GM06990 (cell line): ENCODE measurements around the gene BLID.

ENCODE experiments used
- DNase-seq: peaks from one replicate; pipeline ENCODE4 v3.0.0-alpha.2; 2011; ENCODE audit not compliant: insufficient read length; ENCODE audit errors: extremely low read depth
- H3K27me3 ChIP-seq: replicated peaks from 2 replicates; pipeline ENCODE4 v1.6.0; 2011; ENCODE audit warnings: low read length; ENCODE audit not compliant: control insufficient read depth, insufficient read depth
- H3K36me3 ChIP-seq: 2 replicates; pipeline ENCODE4 v1.5.1; 2011; ENCODE audit warnings: low read length; ENCODE audit not compliant: control insufficient read depth, insufficient read depth
- H3K4me3 ChIP-seq: replicated peaks from 2 replicates; pipeline ENCODE4 v1.5.1; 2011; ENCODE audit warnings: low read depth, mild to moderate bottlenecking, control low read depth, low read length
- CTCF ChIP-seq: IDR thresholded peaks from 2 replicates; pipeline ENCODE4 v1.5.1; 2011; ENCODE audit warnings: low read length, control low read depth, mild to moderate bottlenecking, inconsistent platforms; ENCODE audit not compliant: insufficient read depth, poor library complexity, severe bottlenecking

BLID gene

GRCh38 chr11:122115524-122116379 is at the start of gene BLID:
Gene BLID, minus strand, starts transcription at chr11:122116215. Its CDS starts 293 bp downstream, at chr11:122115922.
- Histone ChIP-seq H3K4me3 (no peak within 1 kb of the TSS), H3K36me3 (no peaks in the 10 kb centered on the region), H3K27me3 (no peaks in the 10 kb centered on the region)
- TF ChIP-seq CTCF, result peak; percentile 73
- no peak for DNase-seq

- no peak for TF ChIP-seq CTCF
- Histone ChIP-seq H3K4me3 (no peak overlapping the region), H3K27me3 (peaks cover 2% of the 10 kb centered on the region; the same call in 1 of the 2 replicates), H3K36me3 (no peaks in the 10 kb centered on the region)
- DNase-seq, result no peak
Measured at GRCh38 chr11:122163053-122163819, 47.2 kb upstream of the BLID start.

GRCh38 chr11:122162095-122162494 is 46.1 kb upstream of the BLID start:
- DNase-seq, result no peak
- Histone ChIP-seq H3K36me3 (no peaks in the 10 kb centered on the region), H3K4me3 (no peak overlapping the region), H3K27me3 (peaks cover 2% of the 10 kb centered on the region; the same call in 1 of the 2 replicates)
- TF ChIP-seq CTCF, result no peak

GRCh38 chr11:122160841-122161590 is 45.0 kb upstream of the BLID start:
- Histone ChIP-seq H3K4me3 (no peak overlapping the region), H3K27me3 (peaks cover 2% of the 10 kb centered on the region; the same call in 1 of the 2 replicates), H3K36me3 (no peaks in the 10 kb centered on the region)
- DNase-seq, result no peak
- TF ChIP-seq CTCF, result no peak

GRCh38 chr11:122159861-122160260 is 43.8 kb upstream of the BLID start:
- no peak for DNase-seq
- H3K4me3 ChIP-seq, result no peak overlapping the region
- peaks cover 2% of the 10 kb centered on the region; the same call in 1 of the 2 replicates for H3K27me3 ChIP-seq
- no peak for TF ChIP-seq CTCF
- H3K36me3 ChIP-seq, result no peaks in the 10 kb centered on the region
